ENCODE measurements around the gene STAT6.

DNA sequence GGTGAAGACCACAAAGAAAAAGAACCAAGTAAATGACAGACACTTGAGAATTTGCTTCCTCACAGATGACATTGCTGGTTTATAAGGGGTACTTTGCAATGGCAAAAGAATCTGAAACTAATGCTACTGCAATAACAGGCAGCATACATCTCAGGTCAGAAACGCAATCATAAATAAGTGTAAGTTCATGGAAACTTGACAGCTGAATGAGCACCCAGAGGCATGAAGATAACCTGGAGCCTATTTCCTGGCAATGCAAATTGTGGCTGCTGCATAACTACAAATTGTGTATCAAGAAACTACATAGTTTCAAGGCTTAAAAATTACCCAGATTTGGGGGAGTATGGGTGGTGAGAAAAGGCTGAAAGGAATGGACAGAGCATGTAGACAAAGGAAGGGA, 52.7 kb downstream of the STAT6 start:
- TF ChIP-seq, protein P1, sequence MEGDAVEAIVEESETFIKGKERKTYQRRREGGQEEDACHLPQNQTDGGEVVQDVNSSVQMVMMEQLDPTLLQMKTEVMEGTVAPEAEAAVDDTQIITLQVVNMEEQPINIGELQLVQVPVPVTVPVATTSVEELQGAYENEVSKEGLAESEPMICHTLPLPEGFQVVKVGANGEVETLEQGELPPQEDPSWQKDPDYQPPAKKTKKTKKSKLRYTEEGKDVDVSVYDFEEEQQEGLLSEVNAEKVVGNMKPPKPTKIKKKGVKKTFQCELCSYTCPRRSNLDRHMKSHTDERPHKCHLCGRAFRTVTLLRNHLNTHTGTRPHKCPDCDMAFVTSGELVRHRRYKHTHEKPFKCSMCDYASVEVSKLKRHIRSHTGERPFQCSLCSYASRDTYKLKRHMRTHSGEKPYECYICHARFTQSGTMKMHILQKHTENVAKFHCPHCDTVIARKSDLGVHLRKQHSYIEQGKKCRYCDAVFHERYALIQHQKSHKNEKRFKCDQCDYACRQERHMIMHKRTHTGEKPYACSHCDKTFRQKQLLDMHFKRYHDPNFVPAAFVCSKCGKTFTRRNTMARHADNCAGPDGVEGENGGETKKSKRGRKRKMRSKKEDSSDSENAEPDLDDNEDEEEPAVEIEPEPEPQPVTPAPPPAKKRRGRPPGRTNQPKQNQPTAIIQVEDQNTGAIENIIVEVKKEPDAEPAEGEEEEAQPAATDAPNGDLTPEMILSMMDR (IDR thresholded peaks at IDR 0.05), result no peak
- TF ChIP-seq POLR2AphosphoS5 (IDR thresholded peaks at IDR 0.05) (no peak), EP300 (IDR thresholded peaks at IDR 0.05) (no peak)
